Keratinocyte (primary cell): ENCODE data around the gene GTF3C1.

Experiments
- CTCF ChIP-seq, 3 experiments: IDR thresholded peaks in 1 of 3; conservative IDR thresholded peaks in 1 of 3; optimal IDR thresholded peaks in 1 of 3; 2 replicates in 2 of 3; 3 replicates in 1 of 3; pipeline versions ENCODE3 to v1.5.1; 2011; ENCODE audit warnings: low read length in 3 of 3, mild to moderate bottlenecking in 3 of 3, moderate library complexity in 2 of 3, control low read depth in 1 of 3, inconsistent platforms in 1 of 3; ENCODE audit not compliant: insufficient read depth in 2 of 3; ENCODE audit errors: extremely low read depth in 1 of 3
- EZH2 ChIP-seq: IDR thresholded peaks from one replicate; pipeline ENCODE4 v1.6.1; 2012; ENCODE audit warnings: inconsistent platforms, mild to moderate bottlenecking, low read length, moderate library complexity

GRCh38 chr16:27486344-27486743 is 63.4 kb downstream of the GTF3C1 start:
- no peak for TF ChIP-seq CTCF (optimal IDR thresholded peaks at IDR 0.05 in 1 of 3, IDR thresholded peaks at IDR 0.05 in 1 of 3, conservative IDR thresholded peaks at IDR 0.05 in 1 of 3; ENCODE audit: extremely low read depth in 1 of 3, insufficient read depth in 2 of 3, low read length in 3 of 3)
- TF ChIP-seq EZH2, result no peak
